Neural crest cell (in vitro differentiated cells): ENCODE measurements around the gene MCF2L. TPM values are rescaled to one million over a fixed set of nuclear protein-coding genes. Genes with fewer than 3 reads are reported as not detected.

ENCODE experiments used
- DNase-seq: peaks from one replicate; pipeline ENCODE4 v3.0.0; 2021; ENCODE audit warnings: low read depth, mixed read lengths, low spot score
- H3K27ac Mint-ChIP-seq: one replicate; pipeline ENCODE4 v1.8.0; 2021; ENCODE audit warnings: mild to moderate bottlenecking, mixed read lengths; ENCODE audit not compliant: unreplicated experiment
- H3K27me3 Mint-ChIP-seq: 2 replicates; pipeline ENCODE4 v1.8.0; 2021; ENCODE audit warnings: low read depth, mild to moderate bottlenecking, mixed read lengths
- H3K36me3 Mint-ChIP-seq: 2 replicates; pipeline ENCODE4 v1.8.0; 2021; ENCODE audit warnings: low read depth, mild to moderate bottlenecking, mixed read lengths
- H3K4me1 Mint-ChIP-seq: 2 replicates; pipeline ENCODE4 v1.8.0; 2021; ENCODE audit warnings: mixed read lengths
- H3K4me3 Mint-ChIP-seq: one replicate; pipeline ENCODE4 v1.8.0; 2021; ENCODE audit warnings: mild to moderate bottlenecking, mixed read lengths
- H3K9me3 Mint-ChIP-seq: 2 replicates; pipeline ENCODE4 v1.8.0; 2021; ENCODE audit warnings: mixed read lengths
- total RNA-seq: library from RNA; stranded (reverse); gene quantifications from 2 replicates; pipeline ENCODE4 v1.2.1, GENCODE V29; 2021
- TF ChIP-seq, protein P1 (sequence below): fragments of 200-600 bp; sonication (generic); conservative IDR thresholded peaks from 2 replicates; pipeline ENCODE4 v1.5.0; 2021; ENCODE audit warnings: antibody characterized with exemption, mild to moderate bottlenecking

The MCF2L gene
- total RNA-seq, 1 donor from 2014 or later: 59.9 TPM

DNA sequence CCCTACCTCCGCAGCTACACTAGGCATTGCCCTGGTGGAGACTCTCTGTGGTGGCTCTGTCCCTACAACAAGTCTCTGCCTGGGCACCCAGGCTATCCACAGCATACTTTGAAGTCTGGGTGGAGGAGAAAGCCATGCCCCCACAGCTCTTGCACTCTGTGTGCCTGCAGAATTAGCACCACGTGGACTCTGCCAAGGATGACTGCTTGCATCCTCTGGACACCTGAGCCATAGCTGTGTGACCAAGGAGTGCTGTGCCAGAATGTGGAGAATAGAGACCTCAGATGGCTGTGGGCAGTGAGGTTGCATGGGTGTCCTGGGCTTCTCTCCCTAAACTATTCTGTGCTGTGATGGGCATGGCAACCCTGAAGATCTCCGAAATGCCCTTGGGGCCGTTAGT, 21.2 kb upstream of the MCF2L start:
- Mint-ChIP-seq H3K4me1 (peaks cover 22% of the 10 kb centered on the region), H3K4me3 (peak overlapping the region; percentile 22), H3K36me3 (no peaks in the 10 kb centered on the region), H3K27ac (no peak overlapping the region), H3K9me3 (no peaks in the 10 kb centered on the region), H3K27me3 (peaks cover 6% of the 10 kb centered on the region)
- TF ChIP-seq, protein P1, sequence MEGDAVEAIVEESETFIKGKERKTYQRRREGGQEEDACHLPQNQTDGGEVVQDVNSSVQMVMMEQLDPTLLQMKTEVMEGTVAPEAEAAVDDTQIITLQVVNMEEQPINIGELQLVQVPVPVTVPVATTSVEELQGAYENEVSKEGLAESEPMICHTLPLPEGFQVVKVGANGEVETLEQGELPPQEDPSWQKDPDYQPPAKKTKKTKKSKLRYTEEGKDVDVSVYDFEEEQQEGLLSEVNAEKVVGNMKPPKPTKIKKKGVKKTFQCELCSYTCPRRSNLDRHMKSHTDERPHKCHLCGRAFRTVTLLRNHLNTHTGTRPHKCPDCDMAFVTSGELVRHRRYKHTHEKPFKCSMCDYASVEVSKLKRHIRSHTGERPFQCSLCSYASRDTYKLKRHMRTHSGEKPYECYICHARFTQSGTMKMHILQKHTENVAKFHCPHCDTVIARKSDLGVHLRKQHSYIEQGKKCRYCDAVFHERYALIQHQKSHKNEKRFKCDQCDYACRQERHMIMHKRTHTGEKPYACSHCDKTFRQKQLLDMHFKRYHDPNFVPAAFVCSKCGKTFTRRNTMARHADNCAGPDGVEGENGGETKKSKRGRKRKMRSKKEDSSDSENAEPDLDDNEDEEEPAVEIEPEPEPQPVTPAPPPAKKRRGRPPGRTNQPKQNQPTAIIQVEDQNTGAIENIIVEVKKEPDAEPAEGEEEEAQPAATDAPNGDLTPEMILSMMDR: no peak
- DNase-seq: no peak

DNA sequence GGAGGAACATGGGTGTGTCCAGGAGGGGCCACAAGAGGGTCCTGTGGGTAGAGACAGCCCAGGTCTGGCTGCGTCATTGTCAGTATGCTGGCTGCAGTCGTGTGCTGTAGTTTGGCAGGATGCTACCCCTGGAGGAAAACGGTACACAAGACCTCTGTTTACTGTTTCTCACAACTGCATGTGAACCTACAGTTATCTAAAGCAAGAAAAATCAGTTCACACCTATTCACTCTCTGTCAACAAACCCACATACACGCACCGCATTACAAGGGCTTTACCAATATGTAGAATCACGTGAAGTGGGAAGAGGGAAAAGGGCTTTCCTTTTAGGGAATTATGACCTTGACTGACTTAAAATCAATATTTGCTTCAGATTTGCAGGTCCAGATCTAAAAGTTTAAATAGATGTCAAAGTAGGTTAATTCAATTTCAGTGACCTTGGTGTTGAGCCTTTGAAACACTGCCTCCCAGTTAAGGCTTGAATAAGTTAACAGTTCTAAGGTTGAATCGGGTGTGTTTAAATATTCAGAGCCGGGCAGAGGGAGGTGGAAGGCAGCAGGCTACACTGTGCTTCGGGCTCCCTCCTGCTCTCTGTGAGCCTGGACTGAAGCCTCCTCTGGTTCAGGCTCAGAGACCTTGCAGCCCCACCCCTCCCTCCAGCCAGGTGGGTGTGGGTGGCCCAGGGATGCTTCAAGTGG, 17.2 kb upstream of the MCF2L start:
- DNase-seq: no peak
- H3K4me1 Mint-ChIP-seq: peaks cover 26% of the 10 kb centered on the region
- peaks cover 14% of the 10 kb centered on the region for H3K27me3 Mint-ChIP-seq
- no peak overlapping the region for H3K27ac Mint-ChIP-seq
- H3K9me3 Mint-ChIP-seq: no peaks in the 10 kb centered on the region
- no peaks in the 10 kb centered on the region for H3K36me3 Mint-ChIP-seq
- TF ChIP-seq, protein P1: no peak
- H3K4me3 Mint-ChIP-seq: no peak overlapping the region

- TF ChIP-seq, protein P1: no peak
- H3K4me1 Mint-ChIP-seq: peaks cover 37% of the 10 kb centered on the region
- no peaks in the 10 kb centered on the region for H3K9me3 Mint-ChIP-seq
- no peak for DNase-seq
- H3K36me3 Mint-ChIP-seq: no peaks in the 10 kb centered on the region
- no peak overlapping the region for H3K27ac Mint-ChIP-seq
- peaks cover 14% of the 10 kb centered on the region for H3K27me3 Mint-ChIP-seq
- H3K4me3 Mint-ChIP-seq: no peak overlapping the region
These were observed 16.1 kb upstream of the MCF2L start for GRCh38 chr13:112952759-112953551.

DNA sequence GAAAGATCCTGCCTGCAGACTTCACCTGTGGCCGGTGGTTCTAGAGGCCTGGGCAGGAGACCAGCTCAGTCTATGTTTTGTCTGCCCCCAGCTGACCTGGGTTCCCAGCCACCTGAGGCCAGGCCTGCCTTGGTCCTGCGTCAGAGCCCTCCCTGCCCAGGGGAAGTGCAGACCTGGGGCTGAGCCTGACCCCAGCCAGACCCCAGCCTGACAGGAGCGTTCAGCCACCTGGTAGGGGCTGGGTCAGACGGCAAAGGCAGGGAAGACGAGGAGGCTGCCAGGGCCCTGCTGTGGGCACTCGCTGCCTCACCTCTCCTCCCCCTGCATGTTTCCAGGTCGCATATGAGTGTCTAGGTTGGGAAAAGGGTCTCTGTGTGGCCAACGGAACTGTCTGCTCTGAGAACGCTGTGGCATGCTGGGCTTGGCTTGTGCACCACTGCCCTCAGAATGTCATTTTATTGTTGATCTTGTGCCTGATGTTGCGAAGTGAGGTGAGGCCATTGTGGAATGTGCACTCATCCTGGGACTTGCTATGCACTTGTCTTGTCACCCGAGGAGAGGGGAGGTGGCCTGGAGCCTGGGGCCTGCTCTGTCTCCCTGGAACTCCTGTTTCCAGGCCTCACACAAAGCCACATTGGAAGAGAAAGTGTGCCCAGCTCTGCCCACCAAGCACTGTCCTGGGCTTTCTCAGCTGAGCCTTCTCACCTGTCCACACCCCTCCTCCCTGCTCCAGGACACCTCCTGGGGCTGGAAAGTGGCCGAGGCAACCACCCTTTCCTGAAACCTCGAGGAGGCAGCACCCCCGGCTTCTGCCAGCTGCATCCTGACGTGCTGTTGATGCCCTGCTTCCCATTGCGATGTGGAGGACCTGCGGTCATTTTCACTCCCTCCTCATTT, 15.2 kb upstream of the MCF2L start:
- peaks cover 46% of the 10 kb centered on the region for H3K4me1 Mint-ChIP-seq
- H3K4me3 Mint-ChIP-seq: no peak overlapping the region
- H3K27me3 Mint-ChIP-seq: peaks cover 14% of the 10 kb centered on the region
- H3K27ac Mint-ChIP-seq: peak overlapping the region; percentile 2
- no peaks in the 10 kb centered on the region for H3K9me3 Mint-ChIP-seq
- no peak for DNase-seq
- TF ChIP-seq, protein P1: no peak
- no peaks in the 10 kb centered on the region for H3K36me3 Mint-ChIP-seq

- Mint-ChIP-seq H3K4me3 (no peak overlapping the region), H3K27me3 (peaks cover 16% of the 10 kb centered on the region), H3K36me3 (no peaks in the 10 kb centered on the region), H3K4me1 (peaks cover 54% of the 10 kb centered on the region), H3K27ac (no peak overlapping the region), H3K9me3 (no peaks in the 10 kb centered on the region)
- TF ChIP-seq, protein P1: no peak
- no peak for DNase-seq
These were observed 14.3 kb upstream of the MCF2L start for GRCh38 chr13:112954488-112955270.
